ENCODE data around the gene FILIP1.

Gene FILIP1

DNA sequence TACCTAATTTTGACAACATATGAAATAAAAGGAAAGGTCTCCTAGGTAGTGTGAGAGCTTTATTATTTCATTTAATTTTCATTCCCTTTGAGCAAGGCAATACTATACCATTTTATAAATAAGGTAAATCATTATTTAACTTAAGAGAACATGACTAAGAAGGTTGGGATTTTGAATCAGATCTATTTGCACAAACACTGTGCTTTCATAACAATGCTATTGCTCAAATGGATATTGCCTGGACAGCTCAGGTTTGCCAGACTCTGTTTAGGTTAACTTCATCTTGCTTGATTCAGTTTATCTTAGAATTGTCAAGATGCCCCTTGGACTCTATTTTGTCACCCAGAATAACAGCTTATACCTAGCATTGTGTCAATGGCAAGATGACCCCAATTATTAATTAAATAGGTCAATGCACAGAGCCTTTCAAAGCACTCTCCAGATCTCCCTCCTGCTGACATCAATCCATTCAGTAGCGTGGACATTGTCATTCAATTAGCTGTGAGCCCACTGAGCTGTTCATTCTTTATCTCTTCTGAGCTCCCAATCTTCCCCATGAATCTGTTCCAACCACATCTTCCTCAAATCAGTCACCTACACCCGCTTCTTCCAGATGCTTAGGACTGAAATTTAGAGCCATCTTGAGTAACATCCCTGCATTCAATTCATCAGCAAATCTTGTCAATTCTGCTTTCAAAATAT lies 166.9 kb downstream of the FILIP1 start:
- no peak for DNase-seq

- no peak for DNase-seq
These were observed 174.7 kb downstream of the FILIP1 start for GRCh38 chr6:75318900-75319299.

- DNase-seq = no peak
These were observed 175.9 kb downstream of the FILIP1 start for GRCh38 chr6:75317503-75318206.

- DNase-seq = no peak
These were observed 177.6 kb downstream of the FILIP1 start for GRCh38 chr6:75315978-75316377.

- DNase-seq = no peak
These were observed 185.2 kb downstream of the FILIP1 start for GRCh38 chr6:75308250-75308988.

DNA sequence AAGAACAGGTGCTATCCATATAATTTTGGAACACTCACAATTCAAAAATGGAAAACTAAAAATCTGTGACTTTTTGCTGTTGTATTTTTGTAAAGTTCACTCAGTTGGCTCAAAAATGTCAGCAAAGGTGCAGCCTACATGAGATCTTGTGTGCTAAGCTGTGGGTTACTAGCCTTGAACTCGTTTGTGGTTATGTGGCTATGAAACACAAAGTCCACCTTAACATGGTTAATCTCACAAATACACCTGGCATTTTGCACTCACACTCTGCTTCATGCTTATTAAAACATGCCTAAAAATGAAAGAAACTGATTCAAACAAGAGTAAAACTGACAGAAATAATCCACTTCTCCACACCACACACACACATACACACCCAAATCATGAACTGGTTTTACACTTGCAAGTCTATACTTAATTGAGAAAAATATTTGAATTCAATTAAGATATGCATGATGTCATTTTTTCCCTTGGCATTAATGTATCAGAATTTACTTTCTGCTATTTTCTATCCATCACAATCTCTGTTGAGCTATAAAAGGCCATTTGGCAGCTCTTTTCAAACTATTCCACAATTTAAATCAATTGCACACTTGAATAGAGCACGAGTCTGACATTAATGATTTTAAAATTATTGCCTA lies 186.1 kb downstream of the FILIP1 start:
- DNase-seq = no peak

DNA sequence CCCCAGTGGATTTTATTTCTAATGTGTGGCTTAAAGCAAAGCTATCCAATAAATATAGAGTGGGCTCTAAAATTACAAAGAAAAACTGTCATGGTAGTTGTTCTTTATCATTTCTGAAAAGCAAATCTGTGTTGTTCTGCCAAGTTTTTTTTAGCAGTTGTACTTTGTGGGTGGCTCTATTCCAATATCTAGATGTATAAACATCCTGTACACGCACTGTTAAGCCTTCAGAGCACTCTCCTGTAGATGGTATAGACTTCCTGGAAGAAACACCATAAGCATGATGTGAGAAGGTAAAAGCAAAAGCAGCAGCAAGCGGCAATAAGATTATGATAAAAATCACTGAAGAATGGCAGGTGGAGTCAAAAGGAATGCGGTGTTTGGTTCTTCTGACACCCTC lies 187.5 kb downstream of the FILIP1 start:
- DNase-seq = no peak

DNA sequence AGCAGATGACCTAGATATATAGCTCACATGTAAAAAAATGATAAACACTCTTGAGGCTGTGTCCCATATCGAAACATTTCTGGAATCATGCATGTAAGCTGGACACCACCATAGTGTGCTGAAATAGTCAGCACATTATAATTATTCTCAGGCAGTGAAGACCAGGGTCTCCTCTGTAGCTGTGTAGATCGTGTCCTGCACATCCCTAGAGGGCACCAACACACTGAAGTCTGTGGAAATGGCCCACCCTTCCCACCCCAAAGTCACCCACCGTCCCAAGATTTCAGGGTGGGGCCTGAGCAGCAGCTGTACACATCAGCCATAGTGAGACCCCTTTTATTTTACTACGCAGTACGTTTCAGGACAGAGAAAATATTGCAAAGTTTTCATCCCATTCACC lies 188.0 kb downstream of the FILIP1 start:
- DNase-seq = no peak

DNA sequence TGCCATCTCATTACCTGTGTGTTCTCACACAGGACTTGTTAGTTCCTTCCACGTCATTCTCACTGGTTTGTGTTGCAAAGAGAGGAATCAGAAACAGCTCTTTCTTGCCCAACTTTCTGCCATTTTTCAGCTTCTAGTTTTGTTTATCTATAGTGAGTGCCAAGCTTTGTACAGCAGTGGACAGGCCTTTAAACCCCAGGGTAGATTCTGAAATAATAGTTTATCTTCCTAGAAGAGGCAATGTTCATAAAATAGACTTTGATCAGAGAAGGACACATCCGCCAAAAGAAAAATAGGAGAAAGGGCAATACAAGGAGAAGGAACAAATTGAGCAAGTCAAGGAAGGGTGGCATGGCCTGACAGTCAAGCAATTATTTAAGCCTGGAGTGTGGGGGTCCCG lies 191.3 kb downstream of the FILIP1 start:
- DNase-seq = no peak

- DNase-seq = no peak
These were observed 192.1 kb downstream of the FILIP1 start for GRCh38 chr6:75301537-75301936.

GRCh38 chr6:75301088-75301487 lies 192.5 kb downstream of the FILIP1 start:
- no peak for DNase-seq

GRCh38 chr6:75300531-75300855 lies 193.1 kb downstream of the FILIP1 start:
- no peak for DNase-seq

DNA sequence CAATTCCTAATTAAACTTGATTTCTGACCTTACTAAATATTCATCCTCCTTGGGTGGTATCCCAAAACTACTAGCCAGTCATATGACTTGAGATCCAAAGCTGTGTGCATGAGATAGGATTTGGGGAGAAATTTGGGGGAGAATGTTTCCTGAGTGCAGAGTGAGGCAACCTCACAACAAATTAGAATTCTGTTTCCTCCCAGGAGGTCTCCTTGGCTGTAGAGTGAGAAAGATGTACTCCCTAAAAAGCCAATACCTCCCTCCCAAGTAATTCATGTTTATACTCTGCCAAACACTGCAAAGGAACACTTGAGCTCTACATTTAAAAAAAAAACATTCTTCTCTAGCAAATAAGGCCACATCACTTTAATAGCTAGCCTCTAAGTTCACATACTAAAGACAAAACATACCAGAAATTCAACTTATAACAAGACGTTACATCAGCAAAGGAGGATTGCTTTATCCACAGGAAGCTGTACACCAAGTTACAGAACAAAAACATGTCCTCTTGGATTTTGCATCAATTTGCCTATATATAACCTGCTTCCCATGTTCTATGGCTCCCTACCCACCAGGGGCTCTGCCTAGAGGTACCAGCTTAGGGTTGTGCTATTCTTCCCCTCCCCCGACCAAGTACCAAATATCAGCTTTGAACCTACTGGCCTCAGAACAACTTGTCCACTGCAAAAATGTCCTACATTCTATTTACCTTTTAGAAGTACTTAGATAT lies 193.6 kb downstream of the FILIP1 start:
- DNase-seq = no peak

- DNase-seq = peak; percentile 13
These were observed 196.5 kb downstream of the FILIP1 start for GRCh38 chr6:75296811-75297779.

DNA sequence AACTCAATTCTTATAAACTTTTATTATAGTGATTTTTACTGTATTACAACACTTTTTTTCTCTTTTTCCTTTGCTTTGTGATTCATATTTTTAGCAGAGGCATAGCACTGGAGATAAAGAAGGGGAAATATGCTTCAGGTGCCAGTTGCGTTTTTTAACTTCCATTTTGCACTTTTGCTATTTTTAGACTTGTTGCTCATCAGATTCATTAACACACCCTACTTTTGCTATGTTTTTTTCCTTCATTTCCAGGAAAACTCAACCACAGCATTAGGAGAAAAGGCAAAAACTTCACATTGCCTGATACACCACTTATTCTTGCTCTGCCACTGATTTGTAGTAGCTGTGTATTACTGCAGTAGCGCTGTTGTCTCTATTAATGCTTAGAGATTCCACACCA lies 201.0 kb downstream of the FILIP1 start:
- DNase-seq = no peak

DNA sequence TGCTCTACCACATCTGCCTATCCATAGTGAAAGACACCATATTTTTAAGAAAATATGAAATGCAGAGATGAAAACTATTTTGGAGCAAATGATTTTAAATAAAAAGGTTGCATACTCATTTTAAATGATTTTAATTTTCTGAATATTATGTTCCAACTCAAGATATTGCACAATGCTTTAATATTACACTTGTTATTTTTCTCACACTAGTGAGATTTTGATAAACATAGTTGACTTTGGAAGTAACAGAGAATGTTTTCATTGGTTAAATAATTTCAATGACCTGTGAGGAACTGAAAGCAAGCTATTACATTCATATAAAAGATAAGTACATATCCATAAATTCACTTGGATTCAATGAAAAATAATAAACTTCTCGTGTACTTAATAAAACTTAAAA lies 201.9 kb downstream of the FILIP1 start:
- no peak for DNase-seq

GRCh38 chr6:75291331-75291730 lies 202.3 kb downstream of the FILIP1 start:
- DNase-seq = no peak

DNA sequence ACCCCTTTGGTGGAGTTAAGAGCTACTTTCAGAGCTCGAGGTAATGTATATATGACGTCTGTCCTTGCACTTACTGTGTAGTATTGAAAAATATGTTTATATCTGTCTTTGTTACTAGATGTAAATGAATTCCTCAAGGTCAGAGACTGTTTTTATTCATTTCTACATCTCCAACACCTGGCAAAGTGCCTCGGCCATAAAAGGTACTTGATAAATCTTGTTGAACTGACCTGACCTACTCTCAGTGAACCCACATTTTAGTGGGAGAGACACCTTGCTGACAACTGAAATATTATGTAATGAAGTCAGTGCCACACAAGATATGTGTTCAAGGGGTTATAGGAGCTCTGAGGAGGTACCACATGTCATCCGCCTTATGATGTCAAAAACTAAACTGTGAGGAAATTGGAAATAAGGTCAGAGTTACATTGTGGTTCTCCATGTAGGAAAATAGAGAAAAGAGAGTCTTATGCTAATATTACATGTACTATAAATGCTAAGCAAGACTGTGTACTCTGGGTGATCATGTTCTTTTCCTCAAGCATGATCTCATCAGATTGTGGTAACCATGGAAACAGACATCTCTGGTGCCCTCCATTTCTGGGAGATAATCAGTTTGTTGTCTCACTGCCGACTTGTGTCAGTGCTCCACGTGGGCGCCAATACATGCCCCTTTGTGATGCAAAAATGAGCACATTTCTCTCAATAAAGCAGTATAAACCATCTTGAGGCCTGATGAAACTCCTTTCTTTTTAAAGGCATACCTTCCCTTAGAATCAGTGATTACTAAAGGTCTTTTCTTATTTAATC lies 203.3 kb downstream of the FILIP1 start:
- no peak for DNase-seq

DNA sequence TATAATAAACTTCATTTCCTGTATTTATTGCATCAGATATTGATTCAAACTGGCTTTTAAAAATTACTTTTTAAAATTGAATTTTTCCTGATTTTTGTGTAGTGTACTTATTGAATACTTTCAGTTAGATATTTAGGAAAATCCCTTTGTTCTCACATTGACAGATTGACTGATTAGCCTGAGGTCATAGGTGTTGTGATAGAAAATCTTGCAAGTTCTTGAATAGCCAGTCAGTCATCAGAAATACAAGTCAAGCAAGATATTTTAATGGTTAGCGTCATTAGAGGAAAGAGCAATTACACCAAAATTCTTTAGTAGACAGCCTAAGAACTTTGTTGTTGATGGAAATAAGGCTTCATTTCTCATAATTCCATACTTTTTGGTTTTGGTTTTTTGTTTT lies 205.6 kb downstream of the FILIP1 start:
- DNase-seq = no peak

- no peak for DNase-seq
These were observed 206.2 kb downstream of the FILIP1 start for GRCh38 chr6:75287424-75287823.

GRCh38 chr6:75286955-75287354 lies 206.6 kb downstream of the FILIP1 start:
- DNase-seq = no peak
